HepG2 (cell line): Measurements from ENCODE around the gene CASP7. TPM values are rescaled to one million over a fixed set of nuclear protein-coding genes. Genes with fewer than 3 reads are reported as not detected.

Source experiments
- ATAC-seq: fragments of 200-7000 bp; cut with Tn5 transposase; 3 replicates; pipeline ENCODE4 v1.9.1; 2020; ENCODE audit warnings: mild to moderate bottlenecking, moderate library complexity
- BruUV-seq: library from RNA; stranded (reverse); fragments of 400-500 nt; replicated peaks from 2 replicates; lab custom pipeline; 2021; lab: Mats Ljungman, UMichigan
- CTCF ChIA-PET: fragments of 300-600 bp; formaldehyde crosslinking; extraction: SDS; loops from one replicate; lab custom pipeline; 2021; ENCODE audit warnings: low total read pairs, inconsistent platforms, low intra/inter-chr PET ratio; lab: Yijun Ruan, JAX
- POLR2A ChIA-PET: fragments of 350-600 bp; sonication (Branson Sonifier 250); formaldehyde crosslinking; loops from one replicate; lab custom pipeline; 2020; ENCODE audit warnings: antibody characterized with exemption, inconsistent platforms; lab: Yijun Ruan, JAX
- DNase-seq: peaks from one replicate; pipeline ENCODE4 v3.0.0-alpha.2; 2015; ENCODE audit warnings: low spot score
- FAIRE-seq: peaks from 3 replicates; lab custom pipeline; 2011; peaks lifted over from hg19 to GRCh38; lab: Jason Lieb, UNC
- H2AFZ ChIP-seq: one replicate; pipeline ENCODE4 v1.6.1; 2011; ENCODE audit warnings: low read length, inconsistent platforms
- H3K27ac ChIP-seq: fragments of 300-600 bp; 3 replicates; pipeline ENCODE4 v1.8.0; 2011; ENCODE audit warnings: mixed run types, mild to moderate bottlenecking, mixed read lengths, low read length, inconsistent platforms; ENCODE audit not compliant: insufficient read depth; ENCODE audit errors: extremely low read length
- H3K27me3 ChIP-seq, 2 experiments: fragments of 200-600 bp in 1 of 2; 2 replicates in 1 of 2; 3 replicates in 1 of 2; pipeline versions ENCODE4 v1.6.0 to v1.8.0; 2011; ENCODE audit warnings: low read length in 2 of 2, mild to moderate bottlenecking in 2 of 2, moderate library complexity in 2 of 2, inconsistent platforms in 1 of 2; ENCODE audit not compliant: insufficient read depth in 2 of 2, control insufficient read depth in 1 of 2
- H3K36me3 ChIP-seq, 2 experiments: fragments of 200-600 bp in 1 of 2; replicated peaks in 1 of 2; 2 replicates in 1 of 2; 3 replicates in 1 of 2; pipeline versions ENCODE4 v1.5.1 to v1.8.0; 2011; ENCODE audit warnings: low read length in 2 of 2, inconsistent platforms in 1 of 2; ENCODE audit not compliant: insufficient read depth in 2 of 2, control insufficient read depth in 1 of 2
- H3K4me1 ChIP-seq: 2 replicates; pipeline ENCODE4 v1.5.1; 2012; ENCODE audit warnings: low read length, inconsistent platforms; ENCODE audit not compliant: insufficient read depth
- H3K4me2 ChIP-seq: 2 replicates; pipeline ENCODE4 v1.6.0; 2011; ENCODE audit warnings: low read depth, low read length, inconsistent platforms
- H3K4me3 ChIP-seq, 3 experiments: fragments of 200-600 bp in 1 of 3; sonication (generic), shearing (Covaris generic) in 1 of 3; replicated peaks in 1 of 3; 2 replicates each; pipeline ENCODE4 v1.5.1; 2011 to 2016; ENCODE audit warnings: low read length in 3 of 3, inconsistent platforms in 2 of 3, low read depth in 2 of 3, mild to moderate bottlenecking in 2 of 3, control low read depth in 1 of 3, mixed read lengths in 1 of 3; ENCODE audit not compliant: insufficient read depth in 1 of 3
- H3K79me2 ChIP-seq: one replicate; pipeline ENCODE4 v1.6.1; 2011; ENCODE audit warnings: low read length, inconsistent platforms; ENCODE audit not compliant: insufficient read depth
- H3K9ac ChIP-seq: 2 replicates; pipeline ENCODE4 v1.6.0; 2011; ENCODE audit warnings: mild to moderate bottlenecking, low read depth, low read length, inconsistent platforms; ENCODE audit not compliant: insufficient read depth
- H3K9me3 ChIP-seq: 2 replicates; pipeline ENCODE4 v1.5.1; 2012; ENCODE audit warnings: mild to moderate bottlenecking, low read length
- H4K20me1 ChIP-seq: 2 replicates; pipeline ENCODE4 v1.6.0; 2011; ENCODE audit warnings: inconsistent platforms, mild to moderate bottlenecking, low read length, moderate library complexity; ENCODE audit not compliant: insufficient read depth
- HNRNPUL1 ChIP-seq: fragments of 200-400 bp; formaldehyde crosslinking; IDR thresholded peaks from 2 replicates; pipeline ENCODE4 v1.6.1; 2017; ENCODE audit warnings: low read depth, mild to moderate bottlenecking, low read length, moderate library complexity
- KDM1A ChIP-seq: IDR thresholded peaks from 2 replicates; pipeline ENCODE4 v1.6.1; 2016; ENCODE audit warnings: missing compliant biosample characterization
- SMC3 ChIP-seq: IDR thresholded peaks from 2 replicates; pipeline ENCODE4 v1.6.1; 2011; ENCODE audit warnings: low read length, improper control_type of control experiment
- STAG1 ChIP-seq: sonication (generic); formaldehyde crosslinking; IDR thresholded peaks from 2 replicates; pipeline ENCODE4 v1.4.0; 2020; ENCODE audit warnings: missing genetic modification reagents
- YEATS4 ChIP-seq: sonication (generic); formaldehyde crosslinking; IDR thresholded peaks from 2 replicates; pipeline ENCODE4 v1.4.0; 2020; ENCODE audit warnings: missing genetic modification reagents, borderline replicate concordance
- ZNF354B ChIP-seq: sonication (generic); formaldehyde crosslinking; IDR thresholded peaks from 2 replicates; pipeline ENCODE4 v1.8.0; 2022; ENCODE audit warnings: mild to moderate bottlenecking, missing genetic modification reagents
- ZNF776 ChIP-seq: sonication (generic); formaldehyde crosslinking; IDR thresholded peaks from 2 replicates; pipeline ENCODE4 v1.4.0; 2020; ENCODE audit warnings: mild to moderate bottlenecking, missing genetic modification reagents
- ZNF788 ChIP-seq: sonication (generic); formaldehyde crosslinking; IDR thresholded peaks from 2 replicates; pipeline ENCODE4 v1.5.0; 2020; ENCODE audit warnings: mild to moderate bottlenecking, missing genetic modification reagents, borderline replicate concordance
- ZSCAN22 ChIP-seq: sonication (generic); formaldehyde crosslinking; IDR thresholded peaks from 2 replicates; pipeline ENCODE4 v1.4.0; 2020; ENCODE audit warnings: mild to moderate bottlenecking, missing genetic modification reagents
- WGBS: methylation state at CpG from one replicate; pipeline ENCODE4 v1.1.6; 2017; ENCODE audit warnings: low lambda C conversion rate; 5-methylcytosine and 5-hydroxymethylcytosine counted together
- in situ Hi-C: cut with HindIII; loops from 2 replicates; pipeline ENCODE4 v1.10.0; 2017; ENCODE audit warnings: low pct_unique_long_range_greater_than_20kb; ENCODE audit not compliant: extremely low pct_ligation_motif_present
- intact Hi-C: fragments of 100-400 bp; cut with micrococcal nuclease; formaldehyde crosslinking; loops from one replicate; pipeline ENCODE4 v1.10.0; 2022; ENCODE audit not compliant: unreplicated experiment
- polyA plus RNA-seq, 8 experiments: library from polyadenylated mRNA; depleted of rRNA in 3 of 8; stranded (reverse) in 7 of 8; unstranded in 1 of 8; fragments of >200 nt; fragmentation: Illumina TruSeq in 4 of 8; extraction: Trizol in 4 of 8; gene quantifications; 2 replicates each; pipeline versions ENCODE4 v1.2.1 to v1.2.3, GENCODE V29; 2011 to 2016; ENCODE audit warnings: low read depth in 4 of 8, missing spikeins in 1 of 8, mixed read lengths in 1 of 8; ENCODE audit not compliant: insufficient read depth in 1 of 8
- total RNA-seq, 5 experiments: library from RNA; depleted of rRNA; stranded (reverse); fragments of >200 nt; fragmentation: Illumina TruSeq; extraction: Trizol; gene quantifications; 2 replicates each; pipeline ENCODE4 v1.2.3, GENCODE V29; 2016; ENCODE audit warnings: low read depth in 1 of 5
- TF ChIP-seq, protein P1 (sequence below): sonication (generic); formaldehyde crosslinking; IDR thresholded peaks from 2 replicates; pipeline ENCODE4 v1.5.0; 2020; ENCODE audit warnings: mild to moderate bottlenecking, missing genetic modification reagents, moderate library complexity
- TF ChIP-seq, protein P2 (sequence below): sonication (generic); formaldehyde crosslinking; IDR thresholded peaks from 2 replicates; pipeline ENCODE4 v1.9.0; 2021; ENCODE audit warnings: missing genetic modification reagents, borderline replicate concordance

CASP7 gene
- total and polyA plus RNA-seq, 2 of the 13 experiments (the other 11 are each of a cell fraction or from before 2014, with no cell fraction given): 11.9 to 39.3 TPM

- no peak for TF ChIP-seq ZNF776
- TF ChIP-seq HNRNPUL1: no peak
- no peak for TF ChIP-seq ZNF354B (CRISPR knock-in tag)
- TF ChIP-seq YEATS4 (CRISPR knock-in tag): no peak
Measured at GRCh38 chr10:113697595-113697994, 17.9 kb downstream of the CASP7 start (continued).

GRCh38 chr10:113704637-113705343, 25.1 kb downstream of the CASP7 start:
- ChIA-PET CTCF (interaction anchor here (1.7 kb wide), 1 partner anchor 399 kb away, joined by 8 read pairs; no protein-coding TSS in a partner anchor), POLR2A (no interaction called here)
- Histone ChIP-seq H3K36me3 (peaks cover 0 to 3% of the 10 kb centered on the region in 2 experiments; a peak in 2 of 5 replicates), H3K27me3 (no peaks in the 10 kb centered on the region), H3K9ac (no peak overlapping the region), H3K4me1 (no peaks in the 10 kb centered on the region), H3K27ac (no peak overlapping the region), H3K4me3 (no peak overlapping the region), H3K79me2 (no peaks in the 10 kb centered on the region), H3K4me2 (no peak overlapping the region), H2AFZ (no peak overlapping the region), H3K9me3 (no peaks in the 10 kb centered on the region), H4K20me1 (no peaks in the 10 kb centered on the region)
- TF ChIP-seq ZNF788: no peak
- TF ChIP-seq, protein P1, sequence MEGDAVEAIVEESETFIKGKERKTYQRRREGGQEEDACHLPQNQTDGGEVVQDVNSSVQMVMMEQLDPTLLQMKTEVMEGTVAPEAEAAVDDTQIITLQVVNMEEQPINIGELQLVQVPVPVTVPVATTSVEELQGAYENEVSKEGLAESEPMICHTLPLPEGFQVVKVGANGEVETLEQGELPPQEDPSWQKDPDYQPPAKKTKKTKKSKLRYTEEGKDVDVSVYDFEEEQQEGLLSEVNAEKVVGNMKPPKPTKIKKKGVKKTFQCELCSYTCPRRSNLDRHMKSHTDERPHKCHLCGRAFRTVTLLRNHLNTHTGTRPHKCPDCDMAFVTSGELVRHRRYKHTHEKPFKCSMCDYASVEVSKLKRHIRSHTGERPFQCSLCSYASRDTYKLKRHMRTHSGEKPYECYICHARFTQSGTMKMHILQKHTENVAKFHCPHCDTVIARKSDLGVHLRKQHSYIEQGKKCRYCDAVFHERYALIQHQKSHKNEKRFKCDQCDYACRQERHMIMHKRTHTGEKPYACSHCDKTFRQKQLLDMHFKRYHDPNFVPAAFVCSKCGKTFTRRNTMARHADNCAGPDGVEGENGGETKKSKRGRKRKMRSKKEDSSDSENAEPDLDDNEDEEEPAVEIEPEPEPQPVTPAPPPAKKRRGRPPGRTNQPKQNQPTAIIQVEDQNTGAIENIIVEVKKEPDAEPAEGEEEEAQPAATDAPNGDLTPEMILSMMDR (CRISPR knock-in tag): peak; percentile 65
- TF ChIP-seq STAG1 (CRISPR knock-in tag): peak; percentile 68
- TF ChIP-seq SMC3: peak; percentile 42; the same call in 1 of the 2 replicates
- TF ChIP-seq KDM1A (CRISPR knock-in tag): no peak
- TF ChIP-seq ZSCAN22 (CRISPR knock-in tag): no peak
- TF ChIP-seq, protein P2, sequence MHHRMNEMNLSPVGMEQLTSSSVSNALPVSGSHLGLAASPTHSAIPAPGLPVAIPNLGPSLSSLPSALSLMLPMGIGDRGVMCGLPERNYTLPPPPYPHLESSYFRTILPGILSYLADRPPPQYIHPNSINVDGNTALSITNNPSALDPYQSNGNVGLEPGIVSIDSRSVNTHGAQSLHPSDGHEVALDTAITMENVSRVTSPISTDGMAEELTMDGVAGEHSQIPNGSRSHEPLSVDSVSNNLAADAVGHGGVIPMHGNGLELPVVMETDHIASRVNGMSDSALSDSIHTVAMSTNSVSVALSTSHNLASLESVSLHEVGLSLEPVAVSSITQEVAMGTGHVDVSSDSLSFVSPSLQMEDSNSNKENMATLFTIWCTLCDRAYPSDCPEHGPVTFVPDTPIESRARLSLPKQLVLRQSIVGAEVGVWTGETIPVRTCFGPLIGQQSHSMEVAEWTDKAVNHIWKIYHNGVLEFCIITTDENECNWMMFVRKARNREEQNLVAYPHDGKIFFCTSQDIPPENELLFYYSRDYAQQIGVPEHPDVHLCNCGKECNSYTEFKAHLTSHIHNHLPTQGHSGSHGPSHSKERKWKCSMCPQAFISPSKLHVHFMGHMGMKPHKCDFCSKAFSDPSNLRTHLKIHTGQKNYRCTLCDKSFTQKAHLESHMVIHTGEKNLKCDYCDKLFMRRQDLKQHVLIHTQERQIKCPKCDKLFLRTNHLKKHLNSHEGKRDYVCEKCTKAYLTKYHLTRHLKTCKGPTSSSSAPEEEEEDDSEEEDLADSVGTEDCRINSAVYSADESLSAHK: no peak
- 61% methylated on average over 6 of the region's 6 CpGs for WGBS
- DNase-seq: peak; percentile 27
- peak; percentile 55 for FAIRE-seq
- intact Hi-C loops (loop anchor here (1.0 kb wide), 2 partner anchors 95 to 399 kb away; no protein-coding TSS in a partner anchor), in situ Hi-C loops (loop anchor here (5.0 kb wide), 1 partner anchor 398 kb away; no protein-coding TSS in a partner anchor)
- no TSS peak for BruUV-seq
- ATAC-seq: peak; percentile 80
